GM21786 (cell line): ENCODE data around the gene MYO5C.
"Not testable (repeated sequence)": the region's sequence is repeated elsewhere in the genome, so short reads cannot be mapped to it uniquely, and the experiment has no call there.

ENCODE experiments used
- ATAC-seq: cut with Tn5 transposase; IDR thresholded peaks from one replicate; pipeline ENCODE4 v1.9.1; 2021; ENCODE audit not compliant: unreplicated experiment

Gene MYO5C

GRCh38 chr15:52179278-52180195 lies 116.1 kb downstream of the MYO5C start:
- peak; percentile 79 for ATAC-seq

GRCh38 chr15:52178765-52179164 lies 116.8 kb downstream of the MYO5C start:
- no peak for ATAC-seq

- ATAC-seq, result no peak
Observed at GRCh38 chr15:52172869-52173268, 122.7 kb downstream of the MYO5C start.

- ATAC-seq, result no peak
Observed at GRCh38 chr15:52171807-52172206, 123.8 kb downstream of the MYO5C start.

GRCh38 chr15:52171386-52171785 lies 124.2 kb downstream of the MYO5C start:
- no peak for ATAC-seq

- ATAC-seq, result not testable (repeated sequence)
Observed at GRCh38 chr15:52170199-52170598, 125.4 kb downstream of the MYO5C start.

GRCh38 chr15:52165494-52166131 lies 130.0 kb downstream of the MYO5C start:
- not testable (repeated sequence) for ATAC-seq

- ATAC-seq, result no peak
Observed at GRCh38 chr15:52164631-52165265, 130.9 kb downstream of the MYO5C start.

- ATAC-seq, result no peak
Observed at GRCh38 chr15:52163321-52164190, 132.0 kb downstream of the MYO5C start.

- no peak for ATAC-seq
Observed at GRCh38 chr15:52162876-52163275, 132.7 kb downstream of the MYO5C start.

GRCh38 chr15:52162260-52162659 lies 133.3 kb downstream of the MYO5C start:
- ATAC-seq, result no peak

GRCh38 chr15:52161406-52161966 lies 134.1 kb downstream of the MYO5C start:
- ATAC-seq, result no peak

- ATAC-seq, result no peak
Observed at GRCh38 chr15:52159645-52160044, 136.0 kb downstream of the MYO5C start.

- ATAC-seq, result no peak
Observed at GRCh38 chr15:52158084-52158765, 137.4 kb downstream of the MYO5C start.

- no peak for ATAC-seq
Observed at GRCh38 chr15:52155878-52156277, 139.7 kb downstream of the MYO5C start.

GRCh38 chr15:52154896-52155865 lies 140.4 kb downstream of the MYO5C start:
- no peak for ATAC-seq

- no peak for ATAC-seq
Observed at GRCh38 chr15:52153900-52154895, 141.4 kb downstream of the MYO5C start.

- ATAC-seq, result no peak
Observed at GRCh38 chr15:52151353-52151752, 144.3 kb downstream of the MYO5C start.
